NCI-H460 (cell line): ENCODE data around the gene OOSP3. TPM values are rescaled to one million over a fixed set of nuclear protein-coding genes. Genes with fewer than 3 reads are reported as not detected.
"Not testable (repeated sequence)": the region's sequence is repeated elsewhere in the genome, so short reads cannot be mapped to it uniquely, and the experiment has no call there.

ENCODE experiments used
- DNase-seq: peaks from one replicate; pipeline ENCODE4 v3.0.0-alpha.2; 2016; ENCODE audit warnings: low read depth; ENCODE audit errors: extremely low read depth
- total RNA-seq: library from RNA; depleted of rRNA; stranded (reverse); fragments of >200 nt; shearing (Covaris generic); gene quantifications from 2 replicates; pipeline ENCODE4 v1.2.3, GENCODE V29; 2014

The OOSP3 gene
- total RNA-seq, 1 experiment from 2014 or later, result not detected

- no peak for DNase-seq
These were observed 2.6 kb upstream of the OOSP3 start for GRCh38 chr11:59875856-59876519.

GRCh38 chr11:59877325-59877724, 1.3 kb upstream of the OOSP3 start:
- DNase-seq, result no peak

- DNase-seq, result no peak
These were observed 798 bp upstream of the OOSP3 start for GRCh38 chr11:59877784-59878183.

DNA sequence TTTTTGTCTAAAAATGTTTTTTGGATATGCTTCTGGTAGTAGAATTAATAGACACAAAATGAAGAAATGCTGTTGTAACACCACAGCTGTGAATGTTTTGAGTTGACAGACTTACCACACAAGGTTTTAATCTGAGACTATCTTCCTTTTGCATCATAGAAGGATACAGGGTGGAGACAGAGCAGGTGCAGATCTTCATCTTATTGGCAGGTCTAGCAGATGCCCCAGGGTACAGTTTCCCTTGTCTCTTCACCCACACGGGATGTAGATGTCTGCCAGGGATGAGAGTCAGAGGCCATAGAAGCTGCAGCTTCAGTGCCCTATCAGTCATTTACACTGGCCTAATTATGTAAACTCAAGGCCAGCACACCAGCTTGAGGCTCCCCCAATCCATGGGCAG, 985 bp downstream of the OOSP3 start:
- no peak for DNase-seq

DNA sequence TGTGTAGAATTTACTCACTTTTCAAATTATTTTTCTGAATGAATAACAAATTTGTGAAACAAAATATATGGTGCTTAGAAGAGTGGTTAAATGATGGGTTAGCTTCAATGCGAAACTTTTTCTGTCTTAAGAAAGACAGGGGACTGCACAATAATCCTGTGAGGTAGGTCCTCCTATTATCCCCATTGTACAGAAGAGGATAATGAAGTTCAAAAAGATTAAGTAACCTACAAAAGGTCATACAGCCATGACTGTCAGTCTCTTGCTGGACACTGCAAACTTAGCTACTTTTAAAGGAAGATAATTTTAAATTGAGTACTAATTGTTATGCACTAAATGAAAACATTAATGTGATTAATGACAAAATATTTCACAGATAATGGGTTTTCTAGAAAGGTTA, 5.0 kb downstream of the OOSP3 start:
- DNase-seq, result no peak

GRCh38 chr11:59887156-59887555, 8.6 kb downstream of the OOSP3 start:
- not testable (repeated sequence) for DNase-seq

DNA sequence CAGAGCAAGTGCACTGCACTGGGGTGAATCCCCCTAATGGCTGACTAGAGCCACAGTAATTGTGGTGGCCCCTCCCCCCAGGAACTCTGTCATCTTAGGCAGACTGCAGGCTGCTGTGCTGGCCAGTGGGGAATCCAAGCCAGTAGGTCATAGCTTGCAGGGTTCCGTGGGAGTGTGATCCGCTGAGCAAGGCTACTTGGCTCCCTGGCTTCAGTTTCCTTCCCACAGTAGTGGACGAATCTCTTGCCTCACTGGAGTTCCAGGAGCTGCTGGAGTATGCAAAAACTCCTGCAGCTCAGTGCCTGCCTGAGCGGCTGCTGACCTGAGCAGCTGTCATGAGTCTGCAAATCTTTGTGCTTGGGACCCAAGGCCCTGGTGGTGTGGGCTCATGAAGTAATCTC, 13.2 kb downstream of the OOSP3 start:
- no peak for DNase-seq

GRCh38 chr11:59894616-59895015, 16.0 kb downstream of the OOSP3 start:
- no peak for DNase-seq

DNA sequence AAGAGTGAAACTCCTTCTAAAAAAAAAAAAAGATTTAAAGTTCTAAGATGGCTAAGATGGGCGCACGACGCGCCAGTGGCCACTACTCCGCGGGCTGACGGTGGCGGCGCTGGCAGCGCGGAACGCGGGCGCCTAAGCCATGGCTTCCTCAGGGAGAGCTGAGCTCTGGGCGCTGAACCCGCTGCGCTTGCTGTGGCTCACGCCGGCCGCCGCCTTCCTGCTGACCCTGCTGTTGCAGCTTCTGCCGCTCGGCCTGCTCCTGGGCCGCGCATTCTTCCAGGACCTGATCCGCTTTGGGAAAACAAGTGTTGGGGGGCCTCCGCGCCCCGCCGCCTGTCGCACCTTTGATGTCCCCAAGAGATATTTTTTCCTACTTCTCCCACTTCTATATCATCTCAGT, 19.5 kb downstream of the OOSP3 start:
- DNase-seq, result no peak

GRCh38 chr11:59898650-59899049, 20.1 kb downstream of the OOSP3 start:
- DNase-seq, result peak; percentile 5

DNA sequence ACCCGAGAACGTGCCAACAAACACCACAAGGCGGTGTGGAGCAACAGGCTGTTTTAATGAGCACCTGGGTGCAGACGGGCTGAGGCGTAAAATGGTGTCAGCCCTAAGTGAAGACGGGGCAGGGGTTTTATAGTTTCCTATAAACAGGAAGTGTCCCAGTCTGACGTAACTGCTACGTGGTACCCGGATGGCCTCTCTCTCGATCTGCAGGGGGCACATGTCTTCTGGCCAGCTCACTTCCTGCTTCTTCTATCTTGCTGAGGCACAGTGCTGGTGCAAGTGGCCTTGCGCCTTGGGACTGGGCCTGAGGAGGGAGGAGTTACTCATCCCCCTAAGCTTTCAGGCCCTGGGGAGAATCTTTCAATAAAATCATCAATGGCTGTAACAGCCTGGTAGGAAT, 20.9 kb downstream of the OOSP3 start:
- no peak for DNase-seq

DNA sequence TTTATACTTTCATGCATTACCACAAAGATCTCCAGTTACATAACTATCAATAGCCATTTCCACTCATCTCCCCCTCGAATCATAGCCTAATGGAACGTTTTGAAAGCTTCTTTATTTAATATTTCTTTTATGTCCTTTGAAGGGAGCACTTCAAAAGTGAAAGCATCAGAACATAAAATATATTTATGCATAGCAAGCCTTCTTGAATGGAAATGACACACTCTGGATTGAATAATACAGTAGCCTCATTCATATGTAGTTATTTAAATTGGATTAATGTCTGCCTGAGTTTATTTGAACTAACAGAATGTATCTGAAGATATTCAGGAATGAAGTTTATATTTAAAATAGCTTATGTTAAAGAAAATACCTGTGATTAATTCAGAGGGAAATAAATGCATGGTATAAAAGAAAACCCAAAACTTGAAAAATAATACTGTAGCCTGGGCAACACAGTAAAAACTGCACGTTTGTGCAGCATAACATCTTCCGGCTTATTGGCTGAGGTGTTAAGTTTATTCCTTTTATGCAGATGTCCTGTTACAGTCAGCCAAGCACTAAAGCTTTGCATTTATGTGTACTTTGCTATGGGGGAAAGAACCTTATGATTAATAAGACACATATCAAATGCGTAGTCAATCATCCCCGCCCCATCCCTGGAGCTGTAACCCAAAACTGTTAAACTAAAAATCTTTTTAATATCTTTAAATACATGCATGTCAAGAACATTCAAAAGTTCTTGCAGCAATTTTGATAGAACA, 22.0 kb downstream of the OOSP3 start:
- DNase-seq, result no peak

DNA sequence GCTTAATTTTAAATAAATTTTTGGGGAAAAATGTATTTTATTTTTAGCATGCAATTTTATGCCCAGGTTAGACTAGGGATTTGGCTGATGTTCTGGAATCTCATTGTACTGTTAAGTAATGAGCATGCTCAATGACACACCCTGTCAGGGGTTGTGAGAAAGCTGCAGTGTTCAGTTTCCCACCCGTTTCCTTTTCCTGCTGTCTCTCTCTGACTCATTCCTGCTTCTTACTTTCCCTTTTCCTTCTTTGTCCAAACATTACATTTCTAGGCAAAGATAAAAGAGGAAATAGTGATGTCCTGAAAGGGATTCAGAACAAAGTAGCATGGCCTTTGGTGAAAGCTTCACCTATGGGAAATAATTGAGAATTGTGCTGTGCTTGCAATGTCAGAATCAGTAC, 22.7 kb downstream of the OOSP3 start:
- DNase-seq, result peak; percentile 16

GRCh38 chr11:59903569-59903968, 25.0 kb downstream of the OOSP3 start:
- DNase-seq, result not testable (repeated sequence)

DNA sequence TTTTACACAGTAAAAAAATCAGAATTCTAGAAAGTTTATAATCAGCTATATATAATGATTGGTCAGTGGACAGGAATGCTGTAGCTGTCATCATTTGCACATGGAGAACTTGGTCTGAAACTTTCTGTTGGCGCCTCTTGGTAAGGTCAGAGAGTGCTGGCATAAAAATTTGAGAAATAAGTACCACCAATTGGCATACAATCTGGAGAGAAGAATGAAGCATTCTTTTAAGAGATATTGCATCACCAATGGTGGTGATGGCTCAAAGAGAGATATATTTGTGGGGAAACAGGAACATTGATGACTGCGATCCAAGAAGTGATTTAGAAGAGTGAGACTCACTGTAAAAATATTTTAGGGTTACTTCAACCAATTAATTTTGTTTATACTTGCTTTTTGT, 39.9 kb downstream of the OOSP3 start:
- DNase-seq, result no peak

DNA sequence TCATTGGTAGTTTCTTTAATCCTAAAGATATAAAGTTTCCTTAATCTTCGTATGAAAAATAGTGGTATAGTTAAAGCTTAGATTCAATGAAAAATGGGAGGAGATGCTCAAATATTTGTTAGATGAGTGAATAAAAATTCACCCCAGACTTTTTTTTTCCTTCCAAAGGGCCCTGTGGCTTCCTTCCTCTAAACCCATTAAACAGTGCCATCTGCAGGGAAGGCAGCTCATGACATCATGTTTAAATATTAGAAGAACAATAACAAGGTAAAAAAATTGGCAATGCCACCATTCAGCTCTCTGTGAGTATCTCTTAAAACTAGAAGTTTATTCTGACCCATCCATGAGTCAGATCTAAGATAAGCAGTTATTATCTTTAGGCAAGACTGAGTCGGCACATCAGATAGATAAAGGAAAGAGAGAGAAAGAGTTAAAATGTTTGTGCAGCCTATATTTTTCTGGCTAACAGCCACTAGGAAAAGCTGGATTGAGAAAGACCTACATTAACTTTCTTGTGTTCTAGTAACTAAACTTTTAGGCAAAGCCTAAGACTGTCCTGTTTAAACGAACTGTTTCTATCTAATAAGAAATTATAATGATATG, 40.5 kb downstream of the OOSP3 start:
- peak; percentile 33 for DNase-seq

- DNase-seq, result no peak
These were observed 45.2 kb downstream of the OOSP3 start for GRCh38 chr11:59923813-59924212.

- no peak for DNase-seq
These were observed 53.1 kb downstream of the OOSP3 start for GRCh38 chr11:59931688-59932087.

DNA sequence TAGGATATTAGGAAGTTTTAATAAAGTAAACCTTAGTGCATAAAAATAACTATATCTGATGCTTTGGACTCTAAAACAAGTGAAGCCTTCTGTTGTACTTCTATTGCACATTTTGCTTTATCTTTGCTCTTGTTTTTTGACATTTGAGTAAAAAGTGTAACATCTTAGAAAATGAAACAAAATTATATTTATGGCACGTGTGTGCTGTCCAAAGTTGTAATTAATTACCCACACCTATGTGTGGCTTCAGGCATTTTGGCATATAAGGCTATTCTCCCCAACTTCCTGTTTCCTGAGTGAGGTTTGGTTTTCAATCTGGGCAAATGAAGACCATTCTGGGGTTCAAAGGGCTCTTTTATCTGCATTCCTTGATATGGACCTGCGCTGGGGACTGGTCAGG, 59.5 kb downstream of the OOSP3 start, which contains the start of gene OOSP1:
Gene OOSP1 (plus strand): TSS at position 301 of the 400 bp plus-strand sequence. CDS start 23 bp downstream, at position 324.
- no peak for DNase-seq

DNA sequence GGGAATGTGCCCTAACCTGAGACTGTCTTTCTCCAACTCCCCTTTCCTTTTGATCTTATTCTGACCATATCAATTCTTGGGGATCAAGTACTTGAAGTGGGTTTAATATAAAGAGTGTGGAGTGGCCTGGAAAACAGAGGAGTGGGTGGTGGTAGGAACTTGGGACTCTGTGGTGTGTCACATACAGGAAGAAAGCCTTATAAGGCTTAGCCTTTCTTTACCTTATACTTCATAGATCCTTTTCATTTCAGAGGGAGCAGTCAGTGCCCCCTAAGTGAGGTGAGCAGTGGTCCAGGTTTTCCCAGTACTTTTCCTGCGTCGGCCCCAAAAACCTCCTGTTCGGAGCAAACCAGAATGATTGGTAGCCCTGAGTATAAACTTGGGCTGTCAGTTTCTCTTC, 60.1 kb downstream of the OOSP3 start:
- no peak for DNase-seq

- DNase-seq, result no peak
These were observed 60.9 kb downstream of the OOSP3 start for GRCh38 chr11:59939482-59939881.

GRCh38 chr11:59941091-59941490, 62.5 kb downstream of the OOSP3 start:
- no peak for DNase-seq
